Measurements from ENCODE around the gene MEF2C.

The MEF2C gene

GRCh38 chr5:88840495-88840894 lies 42.5 kb downstream of the MEF2C start:
- no peak overlapping the region for H3K27ac ChIP-seq
- TF ChIP-seq, protein P1, sequence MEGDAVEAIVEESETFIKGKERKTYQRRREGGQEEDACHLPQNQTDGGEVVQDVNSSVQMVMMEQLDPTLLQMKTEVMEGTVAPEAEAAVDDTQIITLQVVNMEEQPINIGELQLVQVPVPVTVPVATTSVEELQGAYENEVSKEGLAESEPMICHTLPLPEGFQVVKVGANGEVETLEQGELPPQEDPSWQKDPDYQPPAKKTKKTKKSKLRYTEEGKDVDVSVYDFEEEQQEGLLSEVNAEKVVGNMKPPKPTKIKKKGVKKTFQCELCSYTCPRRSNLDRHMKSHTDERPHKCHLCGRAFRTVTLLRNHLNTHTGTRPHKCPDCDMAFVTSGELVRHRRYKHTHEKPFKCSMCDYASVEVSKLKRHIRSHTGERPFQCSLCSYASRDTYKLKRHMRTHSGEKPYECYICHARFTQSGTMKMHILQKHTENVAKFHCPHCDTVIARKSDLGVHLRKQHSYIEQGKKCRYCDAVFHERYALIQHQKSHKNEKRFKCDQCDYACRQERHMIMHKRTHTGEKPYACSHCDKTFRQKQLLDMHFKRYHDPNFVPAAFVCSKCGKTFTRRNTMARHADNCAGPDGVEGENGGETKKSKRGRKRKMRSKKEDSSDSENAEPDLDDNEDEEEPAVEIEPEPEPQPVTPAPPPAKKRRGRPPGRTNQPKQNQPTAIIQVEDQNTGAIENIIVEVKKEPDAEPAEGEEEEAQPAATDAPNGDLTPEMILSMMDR (conservative IDR thresholded peaks at IDR 0.05; ENCODE audit: low read depth), result no peak
- POLR2A ChIA-PET (ENCODE audit: low non-redundant PET), result no interaction called here
- CTCF ChIA-PET, result interaction anchor here (0.6 kb wide), 1 partner anchor 111 kb away, joined by 3 read pairs; no protein-coding TSS in a partner anchor
- no peak for DNase-seq (ENCODE audit: low spot score)

DNA sequence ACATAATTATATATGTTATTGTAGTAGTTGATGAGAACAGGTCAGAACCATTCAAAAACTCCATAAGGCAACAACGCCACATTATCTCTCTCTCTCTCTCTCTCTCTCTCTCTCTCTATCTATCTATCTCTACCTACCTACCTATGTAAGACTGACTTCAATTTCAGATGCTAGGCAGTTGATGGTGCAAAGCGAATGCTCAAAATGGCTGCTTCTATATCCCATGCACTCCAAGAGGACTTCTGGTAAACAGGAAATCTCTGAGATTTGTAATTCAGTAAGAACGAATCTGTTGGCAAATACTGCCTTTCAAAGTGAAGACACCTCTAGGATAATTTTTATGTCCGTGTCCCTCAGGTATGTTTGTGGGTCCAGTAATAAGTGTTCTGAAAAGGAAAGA lies 43.7 kb downstream of the MEF2C start:
- H3K27ac ChIP-seq, result no peak overlapping the region
- DNase-seq (ENCODE audit: low spot score), result no peak
- TF ChIP-seq, protein P1 (conservative IDR thresholded peaks at IDR 0.05; ENCODE audit: low read depth), result no peak
- POLR2A ChIA-PET (ENCODE audit: low non-redundant PET), result no interaction called here
- CTCF ChIA-PET, result no interaction called here

- TF ChIP-seq, protein P1 (conservative IDR thresholded peaks at IDR 0.05; ENCODE audit: low read depth), result no peak
- no peak overlapping the region for H3K27ac ChIP-seq
- POLR2A ChIA-PET (ENCODE audit: low non-redundant PET), result no interaction called here
- CTCF ChIA-PET, result interaction anchor here (0.6 kb wide), 1 partner anchor 1038 kb away, joined by 3 read pairs; no protein-coding TSS in a partner anchor
- no peak for DNase-seq (ENCODE audit: low spot score)
These were observed 44.5 kb downstream of the MEF2C start for GRCh38 chr5:88838500-88838899.

GRCh38 chr5:88837817-88838216 lies 45.2 kb downstream of the MEF2C start:
- no peak for DNase-seq (ENCODE audit: low spot score)
- TF ChIP-seq, protein P1 (conservative IDR thresholded peaks at IDR 0.05; ENCODE audit: low read depth), result no peak
- no peak overlapping the region for H3K27ac ChIP-seq
- ChIA-PET CTCF (interaction anchor here (0.6 to 1.0 kb wide), 3 partner anchors 13 to 1038 kb away, joined by 3 read pairs; no protein-coding TSS in a partner anchor), POLR2A (ENCODE audit: low non-redundant PET) (no interaction called here)

GRCh38 chr5:88837222-88837621 lies 45.8 kb downstream of the MEF2C start:
- TF ChIP-seq, protein P1 (conservative IDR thresholded peaks at IDR 0.05; ENCODE audit: low read depth), result no peak
- H3K27ac ChIP-seq, result no peak overlapping the region
- CTCF ChIA-PET, result interaction anchor here (0.7 to 1.0 kb wide), 2 partner anchors 12 to 110 kb away, joined by 3 read pairs; no protein-coding TSS in a partner anchor
- no peak for DNase-seq (ENCODE audit: low spot score)
- POLR2A ChIA-PET (ENCODE audit: low non-redundant PET), result no interaction called here

GRCh38 chr5:88836195-88836838 lies 46.7 kb downstream of the MEF2C start:
- CTCF ChIA-PET, result interaction anchor here (1.0 kb wide), 1 partner anchor 109 kb away, joined by 3 read pairs; no protein-coding TSS in a partner anchor
- H3K27ac ChIP-seq, result no peak overlapping the region
- no peak for DNase-seq (ENCODE audit: low spot score)
- TF ChIP-seq, protein P1 (conservative IDR thresholded peaks at IDR 0.05; ENCODE audit: low read depth), result no peak
- POLR2A ChIA-PET (ENCODE audit: low non-redundant PET), result no interaction called here

Data from RWPE1 (cell line).